B cell (primary cell): Measurements from ENCODE around the gene SLC28A3. TPM values are rescaled to one million over a fixed set of nuclear protein-coding genes. Genes with fewer than 3 reads are reported as not detected.

Experiments
- ATAC-seq: fragments of 200-7000 bp; cut with Tn5 transposase; one replicate; pipeline ENCODE4 v1.10.0; 2021; ENCODE audit warnings: low read depth, mild to moderate bottlenecking, moderate number of reproducible peaks, moderate library complexity
- CTCF ChIA-PET: fragments of 350-600 bp; sonication (Branson Sonifier 250); formaldehyde crosslinking; loops from one replicate; lab custom pipeline; 2021; ENCODE audit warnings: antibody characterized with exemption, inconsistent platforms; lab: Charles Lee
- POLR2A ChIA-PET: fragments of 350-600 bp; sonication (Branson Sonifier 250); formaldehyde crosslinking; loops from one replicate; lab custom pipeline; 2021; ENCODE audit warnings: antibody characterized with exemption; lab: Charles Lee
- DNase-seq: peaks from one replicate; pipeline ENCODE4 v3.0.0; 2013
- H2AFZ ChIP-seq: 2 replicates; pipeline ENCODE4 v1.6.1; 2012; ENCODE audit warnings: mild to moderate bottlenecking, low read depth, low read length; ENCODE audit not compliant: insufficient read depth, poor library complexity, severe bottlenecking
- H3K27ac ChIP-seq, 2 donors: 1 replicate in 1 of 2; 2 replicates in 1 of 2; pipeline ENCODE4 v1.5.1; 2012 to 2013; ENCODE audit warnings: low read length in 2 of 2, mild to moderate bottlenecking in 2 of 2, moderate library complexity in 1 of 2
- H3K27me3 ChIP-seq, 4 experiments: fragments of 200-600 bp in 1 of 4; sonication (generic) in 1 of 4; replicated peaks in 1 of 4; 1 replicate in 2 of 4; 2 replicates in 2 of 4; pipeline versions ENCODE4 v1.6.1 to v1.7.0; 2013 to 2016; ENCODE audit warnings: low read length in 3 of 4, mild to moderate bottlenecking in 2 of 4, mixed read lengths in 1 of 4, moderate library complexity in 1 of 4; ENCODE audit not compliant: insufficient read depth in 4 of 4, control insufficient read depth in 3 of 4; ENCODE audit errors: control extremely low read depth in 1 of 4
- H3K36me3 ChIP-seq, 2 experiments: replicated peaks in 1 of 2; 1 replicate in 1 of 2; 2 replicates in 1 of 2; pipeline versions ENCODE4 v1.6.1 to v1.7.1; 2013; ENCODE audit warnings: low read length in 1 of 2; ENCODE audit not compliant: insufficient read depth in 2 of 2, control insufficient read depth in 1 of 2; ENCODE audit errors: control extremely low read depth in 1 of 2, extremely low read depth in 1 of 2
- H3K4me1 ChIP-seq, 2 donors: fragments of 200-600 bp in 1 of 2; sonication (generic) in 1 of 2; 1 replicate in 1 of 2; 2 replicates in 1 of 2; pipeline versions ENCODE4 v1.5.1 to v1.6.1; 2013 to 2017; ENCODE audit warnings: low read length in 2 of 2; ENCODE audit not compliant: control insufficient read depth in 2 of 2, insufficient read depth in 2 of 2
- H3K4me2 ChIP-seq: replicated peaks from 2 replicates; pipeline ENCODE3; 2012; ENCODE audit warnings: mild to moderate bottlenecking, low read depth, low read length; ENCODE audit not compliant: poor library complexity, severe bottlenecking
- H3K4me3 ChIP-seq, 5 experiments: fragments of 200-600 bp in 1 of 5; sonication (generic) in 1 of 5; 1 replicate in 3 of 5; 2 replicates in 2 of 5; pipeline versions ENCODE4 v1.5.1 to v1.7.0; 2011 to 2016; ENCODE audit warnings: low read length in 4 of 5, mild to moderate bottlenecking in 4 of 5, low read depth in 2 of 5, control low read depth in 1 of 5, moderate library complexity in 1 of 5; ENCODE audit not compliant: insufficient read depth in 1 of 5; ENCODE audit errors: control extremely low read depth in 1 of 5, extremely low read depth in 1 of 5
- H3K79me2 ChIP-seq: fragments of 200-600 bp; sonication (generic); one replicate; pipeline ENCODE4 v1.6.0; 2016; ENCODE audit warnings: low read length; ENCODE audit not compliant: control insufficient read depth, insufficient read depth
- H3K9ac ChIP-seq: fragments of 200-600 bp; sonication (generic); 2 replicates; pipeline ENCODE4 v1.6.1; 2017; ENCODE audit warnings: mild to moderate bottlenecking, low read length, moderate library complexity
- H3K9me3 ChIP-seq, 3 donors: one replicate each; pipeline versions ENCODE4 v1.6.1 to v1.7.1; 2013; ENCODE audit warnings: low read length in 2 of 3; ENCODE audit not compliant: control insufficient read depth in 2 of 3, insufficient read depth in 1 of 3; ENCODE audit errors: control extremely low read depth in 1 of 3
- H4K20me1 ChIP-seq: 2 replicates; pipeline ENCODE4 v1.6.0; 2012; ENCODE audit warnings: mild to moderate bottlenecking, low read length; ENCODE audit not compliant: insufficient read depth, control insufficient read depth, poor library complexity, severe bottlenecking
- H3K27ac Mint-ChIP-seq: one replicate; pipeline ENCODE4 v1.8.0; 2021; ENCODE audit warnings: mixed read lengths
- H3K27me3 Mint-ChIP-seq: one replicate; pipeline ENCODE4 v1.8.0; 2021; ENCODE audit warnings: mixed read lengths
- H3K4me1 Mint-ChIP-seq: one replicate; pipeline ENCODE4 v1.8.0; 2021; ENCODE audit warnings: mixed read lengths
- H3K4me3 Mint-ChIP-seq: one replicate; pipeline ENCODE4 v1.8.0; 2021; ENCODE audit warnings: mixed read lengths
- H3K9me3 Mint-ChIP-seq: one replicate; pipeline ENCODE4 v1.8.0; 2022; ENCODE audit warnings: mixed read lengths; ENCODE audit not compliant: insufficient read depth
- EZH2 ChIP-seq: IDR thresholded peaks from 2 replicates; pipeline ENCODE4 v1.6.1; 2012; ENCODE audit warnings: borderline replicate concordance, low read depth, mild to moderate bottlenecking, moderate library complexity, low read length; ENCODE audit not compliant: insufficient read depth, poor library complexity, severe bottlenecking
- WGBS: methylation state at CpG from one replicate; pipeline ENCODE4 v1.1.5; 2013; ENCODE audit warnings: missing lambda C conversion rate; ENCODE audit not compliant: insufficient coverage; 5-methylcytosine and 5-hydroxymethylcytosine counted together
- intact Hi-C: fragments of 100-400 bp; cut with micrococcal nuclease; formaldehyde crosslinking; loops from one replicate; pipeline ENCODE4 v1.10.0; 2022
- polyA plus RNA-seq: library from polyadenylated mRNA; depleted of rRNA; stranded (reverse); fragments of >200 nt; gene quantifications from 2 replicates; pipeline ENCODE4 v1.2.3, GENCODE V29; 2012
- total RNA-seq, 2 donors: library from RNA; stranded (reverse); fragments of 120-200 nt in 1 of 2; gene quantifications; 1 replicate in 1 of 2; 2 replicates in 1 of 2; pipeline versions ENCODE4 v1.2.3 to v1.2.4, GENCODE V29; 2013 to 2022
- TF ChIP-seq, protein P1 (sequence below): fragments of 200-600 bp; IDR thresholded peaks from one replicate; pipeline ENCODE4 v1.8.0; 2022; ENCODE audit warnings: antibody characterized with exemption, mild to moderate bottlenecking

SLC28A3 gene
- total and polyA plus RNA-seq, 2 donors (not counting 1 experiment from before 2014, with no cell fraction given): not detected

GRCh38 chr9:84230355-84231145 is 110.0 kb downstream of the SLC28A3 start:
- no peak overlapping the region for H3K4me3 ChIP-seq
- intact Hi-C loops: no loop called here
- no peaks in the 10 kb centered on the region for H3K36me3 ChIP-seq
- no peak overlapping the region for H3K4me3 Mint-ChIP-seq
- no peaks in the 10 kb centered on the region for H3K9me3 Mint-ChIP-seq
- ATAC-seq (no peak), DNase-seq (no peak)
- no peak overlapping the region for H2AFZ ChIP-seq
- H3K79me2 ChIP-seq: no peaks in the 10 kb centered on the region
- peaks cover 5% of the 10 kb centered on the region for H3K27me3 Mint-ChIP-seq
- H3K27me3 ChIP-seq: peaks cover 0 to 4% (median 0%) of the 10 kb centered on the region in 4 experiments
- CTCF ChIA-PET: interaction anchor here (1.3 kb wide), 1 partner anchor 31 kb away, joined by 5 read pairs; no protein-coding TSS in a partner anchor
- H4K20me1 ChIP-seq: no peaks in the 10 kb centered on the region
- no peak for TF ChIP-seq EZH2
- TF ChIP-seq, protein P1, sequence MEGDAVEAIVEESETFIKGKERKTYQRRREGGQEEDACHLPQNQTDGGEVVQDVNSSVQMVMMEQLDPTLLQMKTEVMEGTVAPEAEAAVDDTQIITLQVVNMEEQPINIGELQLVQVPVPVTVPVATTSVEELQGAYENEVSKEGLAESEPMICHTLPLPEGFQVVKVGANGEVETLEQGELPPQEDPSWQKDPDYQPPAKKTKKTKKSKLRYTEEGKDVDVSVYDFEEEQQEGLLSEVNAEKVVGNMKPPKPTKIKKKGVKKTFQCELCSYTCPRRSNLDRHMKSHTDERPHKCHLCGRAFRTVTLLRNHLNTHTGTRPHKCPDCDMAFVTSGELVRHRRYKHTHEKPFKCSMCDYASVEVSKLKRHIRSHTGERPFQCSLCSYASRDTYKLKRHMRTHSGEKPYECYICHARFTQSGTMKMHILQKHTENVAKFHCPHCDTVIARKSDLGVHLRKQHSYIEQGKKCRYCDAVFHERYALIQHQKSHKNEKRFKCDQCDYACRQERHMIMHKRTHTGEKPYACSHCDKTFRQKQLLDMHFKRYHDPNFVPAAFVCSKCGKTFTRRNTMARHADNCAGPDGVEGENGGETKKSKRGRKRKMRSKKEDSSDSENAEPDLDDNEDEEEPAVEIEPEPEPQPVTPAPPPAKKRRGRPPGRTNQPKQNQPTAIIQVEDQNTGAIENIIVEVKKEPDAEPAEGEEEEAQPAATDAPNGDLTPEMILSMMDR: no peak
- POLR2A ChIA-PET: no interaction called here
- no peak overlapping the region for H3K27ac ChIP-seq
- no peak overlapping the region for H3K9ac ChIP-seq
- H3K4me1 Mint-ChIP-seq: no peaks in the 10 kb centered on the region
- H3K4me1 ChIP-seq: no peaks in the 10 kb centered on the region
- 94% methylated on average over 5 of the region's 6 CpGs for whole genome bisulfite sequencing
- H3K9me3 ChIP-seq: no peaks in the 10 kb centered on the region
- no peak overlapping the region for H3K27ac Mint-ChIP-seq
- no peak overlapping the region for H3K4me2 ChIP-seq

DNA sequence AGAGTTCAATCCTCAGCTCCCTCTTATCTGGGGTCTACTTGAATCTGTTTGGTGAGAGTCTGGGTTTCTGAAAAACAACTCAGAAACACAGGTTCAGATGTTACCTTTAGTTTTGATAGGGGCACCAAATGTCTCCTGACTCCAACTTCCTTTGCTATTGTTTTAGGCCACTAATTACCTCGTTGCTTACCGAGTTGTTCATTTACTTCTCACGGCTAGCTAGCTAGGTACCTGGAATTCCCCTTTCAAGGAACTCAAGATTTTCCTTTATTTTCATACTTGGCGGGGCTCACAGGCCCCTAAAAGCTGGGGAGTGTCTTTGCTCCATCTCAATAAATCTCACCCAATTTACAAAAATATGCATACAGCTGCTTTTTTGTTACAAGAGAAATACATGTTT is 111.4 kb downstream of the SLC28A3 start:
- Histone ChIP-seq H4K20me1 (no peaks in the 10 kb centered on the region), H3K36me3 (no peaks in the 10 kb centered on the region), H3K9ac (no peak overlapping the region), H2AFZ (no peak overlapping the region), H3K79me2 (no peaks in the 10 kb centered on the region), H3K4me3 (no peak overlapping the region), H3K27ac (no peak overlapping the region), H3K4me2 (no peak overlapping the region), H3K27me3 (peaks cover 0 to 4% (median 0%) of the 10 kb centered on the region in 4 experiments), H3K9me3 (no peaks in the 10 kb centered on the region), H3K4me1 (no peaks in the 10 kb centered on the region)
- no peak for ATAC-seq
- TF ChIP-seq EZH2: no peak
- TF ChIP-seq, protein P1: no peak
- 76% methylated on average over 4 of the region's 4 CpGs for WGBS
- DNase-seq: no peak
- intact Hi-C loops: no loop called here
- Mint-ChIP-seq H3K27ac (no peak overlapping the region), H3K4me3 (no peak overlapping the region), H3K27me3 (peaks cover 5% of the 10 kb centered on the region), H3K9me3 (no peaks in the 10 kb centered on the region), H3K4me1 (no peaks in the 10 kb centered on the region)
- CTCF ChIA-PET: no interaction called here
- POLR2A ChIA-PET: no interaction called here
